BE2C (cell line): ENCODE results near the gene VDR.
"Not testable (repeated sequence)": the region's sequence is repeated elsewhere in the genome, so short reads cannot be mapped to it uniquely, and the experiment has no call there.

Experiments
- DNase-seq: peaks from one replicate; pipeline ENCODE4 v3.0.0-alpha.2; 2020
- H3K27me3 ChIP-seq: fragments of 250-450 bp; sonication (Bioruptor Pico); 2 replicates; pipeline ENCODE4 v1.5.1; 2020; ENCODE audit warnings: mild to moderate bottlenecking
- H3K36me3 ChIP-seq: fragments of 250-450 bp; sonication (Bioruptor Pico); 2 replicates; pipeline ENCODE4 v1.5.1; 2020; ENCODE audit warnings: mild to moderate bottlenecking
- H3K4me1 ChIP-seq: fragments of 250-450 bp; sonication (Bioruptor Pico); 2 replicates; pipeline ENCODE4 v1.5.1; 2020
- H3K4me3 ChIP-seq: 2 replicates; pipeline ENCODE4 v1.5.1; 2011; ENCODE audit warnings: low read depth, low read length
- H3K9me3 ChIP-seq: fragments of 250-450 bp; sonication (Bioruptor Pico); 2 replicates; pipeline ENCODE4 v1.5.1; 2020
- TF ChIP-seq, protein P1 (sequence below): IDR thresholded peaks from 2 replicates; pipeline ENCODE4 v1.5.1; 2012; ENCODE audit warnings: mild to moderate bottlenecking, low read depth, low read length

Gene VDR

DNA sequence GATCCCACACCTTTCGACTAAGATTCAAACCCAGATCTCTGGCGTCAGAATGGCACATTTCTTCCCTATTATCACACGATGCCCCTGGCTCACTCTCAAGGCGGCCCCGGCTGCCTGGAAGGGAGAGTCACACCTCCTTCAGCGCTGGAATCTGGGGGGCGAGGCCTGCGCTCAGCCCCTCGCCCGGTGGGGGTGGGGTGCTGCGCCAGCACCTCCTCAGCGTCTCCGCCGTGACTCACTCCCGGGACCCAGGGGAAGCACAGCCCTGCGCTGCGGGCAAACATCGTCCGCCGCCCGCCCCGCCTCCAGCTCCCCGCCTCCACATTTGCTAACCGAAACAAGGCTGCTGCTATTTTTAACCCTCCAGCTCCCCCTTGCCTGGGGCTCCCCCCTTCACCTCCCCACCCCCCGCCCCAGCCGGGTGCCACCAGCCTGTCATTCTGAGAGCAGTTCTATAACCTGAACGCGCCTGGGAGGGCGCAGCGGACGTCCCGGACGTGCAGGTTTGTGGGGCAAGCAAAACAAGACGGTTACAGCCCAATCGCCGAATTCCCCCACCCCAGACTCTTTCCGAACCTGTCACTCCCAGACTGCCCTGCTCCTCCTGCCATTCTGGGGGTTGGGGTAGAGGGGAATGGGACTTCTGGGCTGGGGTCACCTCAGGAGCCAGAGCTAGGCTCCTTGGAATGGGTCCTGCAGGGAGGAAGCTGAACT lies 91.8 kb downstream of the VDR start:
- H3K4me3 ChIP-seq = peak overlapping the region; percentile 51
- H3K27me3 ChIP-seq = no peaks in the 10 kb centered on the region
- H3K9me3 ChIP-seq = no peaks in the 10 kb centered on the region
- H3K36me3 ChIP-seq = no peaks in the 10 kb centered on the region
- DNase-seq = peak; percentile 70
- peaks cover 40% of the 10 kb centered on the region for H3K4me1 ChIP-seq
- TF ChIP-seq, protein P1, sequence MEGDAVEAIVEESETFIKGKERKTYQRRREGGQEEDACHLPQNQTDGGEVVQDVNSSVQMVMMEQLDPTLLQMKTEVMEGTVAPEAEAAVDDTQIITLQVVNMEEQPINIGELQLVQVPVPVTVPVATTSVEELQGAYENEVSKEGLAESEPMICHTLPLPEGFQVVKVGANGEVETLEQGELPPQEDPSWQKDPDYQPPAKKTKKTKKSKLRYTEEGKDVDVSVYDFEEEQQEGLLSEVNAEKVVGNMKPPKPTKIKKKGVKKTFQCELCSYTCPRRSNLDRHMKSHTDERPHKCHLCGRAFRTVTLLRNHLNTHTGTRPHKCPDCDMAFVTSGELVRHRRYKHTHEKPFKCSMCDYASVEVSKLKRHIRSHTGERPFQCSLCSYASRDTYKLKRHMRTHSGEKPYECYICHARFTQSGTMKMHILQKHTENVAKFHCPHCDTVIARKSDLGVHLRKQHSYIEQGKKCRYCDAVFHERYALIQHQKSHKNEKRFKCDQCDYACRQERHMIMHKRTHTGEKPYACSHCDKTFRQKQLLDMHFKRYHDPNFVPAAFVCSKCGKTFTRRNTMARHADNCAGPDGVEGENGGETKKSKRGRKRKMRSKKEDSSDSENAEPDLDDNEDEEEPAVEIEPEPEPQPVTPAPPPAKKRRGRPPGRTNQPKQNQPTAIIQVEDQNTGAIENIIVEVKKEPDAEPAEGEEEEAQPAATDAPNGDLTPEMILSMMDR = no peak

DNA sequence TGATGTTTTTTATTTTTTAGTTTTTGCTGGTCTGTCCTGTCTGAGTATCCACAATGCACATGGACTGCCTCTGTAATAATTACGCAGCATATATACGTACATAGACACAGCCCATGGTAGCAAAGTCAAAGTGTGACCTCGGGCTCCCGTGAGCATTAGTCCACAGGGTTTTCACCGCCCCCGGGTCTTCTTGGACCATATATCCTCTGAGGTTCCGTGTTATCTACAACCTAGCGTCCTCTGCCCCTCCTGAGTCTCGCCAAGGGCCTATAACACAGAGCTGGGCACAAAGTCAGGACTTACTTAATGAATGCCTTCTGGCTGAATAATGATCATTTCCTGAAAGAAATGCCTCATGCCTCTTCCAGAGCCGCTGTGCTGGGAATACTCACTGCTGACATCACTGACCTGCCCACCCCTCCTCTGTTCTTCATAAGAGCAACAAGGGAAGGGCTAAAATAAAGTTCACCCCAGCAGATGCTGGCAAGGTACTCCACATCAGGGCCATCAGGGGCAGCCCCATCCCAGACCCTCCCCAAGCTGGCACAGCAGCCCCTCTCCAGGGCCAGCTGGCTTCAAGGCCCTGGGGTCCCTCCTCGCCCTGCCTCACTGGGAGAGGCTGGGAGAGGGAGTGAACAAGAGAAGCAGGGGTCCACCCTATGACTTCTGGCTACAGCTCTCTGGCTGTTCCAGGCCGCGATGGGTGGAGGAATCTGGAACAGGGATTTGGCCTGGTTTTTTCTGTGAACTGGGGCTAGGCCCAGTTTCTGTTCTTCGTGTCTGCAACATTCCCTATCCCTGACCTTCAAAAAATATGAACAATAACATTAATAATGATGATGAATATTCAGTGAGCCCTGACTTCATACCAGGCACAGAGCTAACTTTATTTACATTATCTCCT lies 93.0 kb downstream of the VDR start:
- no peaks in the 10 kb centered on the region for H3K27me3 ChIP-seq
- TF ChIP-seq, protein P1 = no peak
- no peaks in the 10 kb centered on the region for H3K9me3 ChIP-seq
- H3K4me3 ChIP-seq = no peak overlapping the region; the same call in 1 of the 2 replicates
- no peaks in the 10 kb centered on the region for H3K36me3 ChIP-seq
- no peak for DNase-seq
- H3K4me1 ChIP-seq = peaks cover 37% of the 10 kb centered on the region

DNA sequence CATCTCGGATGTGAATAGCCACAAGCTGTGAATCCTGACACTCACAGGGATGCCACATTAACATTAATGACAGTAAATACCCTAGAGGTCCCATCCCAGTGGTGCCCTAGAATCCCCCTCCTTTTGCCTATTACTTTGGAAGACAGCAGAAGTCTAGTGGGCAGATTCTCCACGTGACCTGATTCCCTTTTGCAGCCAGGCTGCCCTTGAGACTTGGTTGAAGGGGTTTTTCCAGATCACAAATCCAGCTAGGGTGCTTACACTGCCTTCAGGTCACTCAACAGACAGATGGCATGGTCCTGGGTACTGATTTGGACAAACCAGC lies 93.8 kb downstream of the VDR start:
- no peak overlapping the region for H3K4me3 ChIP-seq
- H3K36me3 ChIP-seq = no peaks in the 10 kb centered on the region
- TF ChIP-seq, protein P1 = no peak
- no peak for DNase-seq
- H3K9me3 ChIP-seq = no peaks in the 10 kb centered on the region
- no peaks in the 10 kb centered on the region for H3K27me3 ChIP-seq
- peaks cover 33% of the 10 kb centered on the region for H3K4me1 ChIP-seq

DNA sequence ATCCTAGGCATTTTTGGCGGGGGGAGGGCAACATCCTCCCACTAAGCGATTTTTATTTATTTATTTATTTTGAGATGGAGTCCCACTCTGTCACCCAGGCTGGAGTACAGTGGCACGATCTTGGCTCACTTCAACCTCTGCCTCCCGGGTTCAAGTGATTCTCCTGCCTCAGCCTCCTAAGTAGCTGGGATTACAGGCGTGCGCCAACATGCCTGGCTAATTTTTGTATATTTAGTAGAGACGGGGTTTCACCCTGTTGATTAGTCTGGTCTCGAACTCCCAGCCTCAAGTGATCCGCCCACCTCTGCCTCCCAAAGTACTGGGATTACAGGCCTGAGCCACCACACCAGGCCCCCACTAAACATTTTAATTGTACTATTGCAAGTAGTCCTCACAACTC lies 95.3 kb downstream of the VDR start:
- H3K9me3 ChIP-seq, H3K4me3 ChIP-seq, H3K27me3 ChIP-seq, DNase-seq, H3K36me3 ChIP-seq: not testable (repeated sequence)
- peaks cover 33% of the 10 kb centered on the region for H3K4me1 ChIP-seq

DNA sequence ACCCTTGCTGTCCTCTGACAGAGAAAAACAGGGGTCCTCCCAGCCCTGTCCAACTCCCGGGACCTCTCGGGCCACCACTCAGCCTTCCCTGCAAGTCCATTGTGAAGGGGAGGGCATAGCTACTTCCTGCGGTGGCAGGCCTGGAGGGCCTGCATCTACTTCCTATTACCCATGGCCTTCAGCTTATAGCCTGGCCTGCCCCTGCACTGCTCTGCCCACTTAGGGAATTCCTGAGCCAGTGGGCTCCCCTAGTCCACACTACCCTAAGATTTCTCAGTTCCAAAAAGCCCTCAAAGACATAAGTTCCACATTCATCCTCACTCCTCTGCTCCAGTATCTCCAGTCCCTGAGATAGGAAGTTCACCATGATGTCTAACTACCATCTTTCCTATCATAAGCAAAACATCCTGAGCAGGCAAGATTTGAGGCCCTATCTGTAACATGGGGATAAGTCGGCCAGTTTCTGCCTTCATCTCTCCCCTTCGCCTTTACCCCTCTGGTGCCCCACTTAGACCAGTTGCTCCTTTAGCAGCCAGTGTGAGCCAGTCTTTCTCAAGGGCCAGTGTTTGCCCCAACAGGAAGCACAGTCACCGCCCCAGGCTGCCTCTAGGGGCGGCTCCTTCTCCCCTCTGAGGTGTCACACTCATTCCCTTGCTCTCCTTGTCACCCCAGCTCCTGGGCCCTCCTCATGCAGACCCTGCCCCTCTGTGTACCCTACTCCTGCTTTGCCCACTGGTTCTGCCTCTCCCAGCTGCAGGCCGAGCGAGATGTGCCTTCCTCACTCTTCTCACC lies 96.0 kb downstream of the VDR start:
- Histone ChIP-seq H3K27me3 (no peaks in the 10 kb centered on the region), H3K9me3 (no peaks in the 10 kb centered on the region), H3K4me3 (no peak overlapping the region), H3K36me3 (no peaks in the 10 kb centered on the region), H3K4me1 (peaks cover 33% of the 10 kb centered on the region)
- no peak for DNase-seq
- TF ChIP-seq, protein P1 = peak; percentile 16; the same call in 1 of the 2 replicates

DNA sequence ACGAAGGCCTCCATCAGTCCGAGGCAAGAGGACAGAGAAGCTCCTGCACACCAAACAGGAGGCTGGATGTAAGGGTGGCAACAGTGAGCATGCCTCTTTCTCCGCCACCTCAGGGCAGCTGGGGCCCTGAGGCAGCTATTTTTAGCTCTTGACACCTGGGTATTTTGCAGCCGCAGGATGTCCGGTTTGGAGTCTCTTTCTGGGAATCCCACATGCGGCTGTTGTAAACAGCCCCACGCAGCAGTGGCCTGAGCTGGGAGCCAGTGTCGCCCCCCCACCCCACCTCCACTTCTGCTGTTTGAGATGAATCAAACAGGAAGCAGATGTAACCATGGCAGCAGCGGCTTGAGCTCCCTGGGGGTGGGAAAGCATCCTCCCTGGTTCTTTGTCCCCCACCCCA lies 96.7 kb downstream of the VDR start:
- Histone ChIP-seq H3K36me3 (no peaks in the 10 kb centered on the region), H3K4me3 (no peak overlapping the region), H3K9me3 (no peaks in the 10 kb centered on the region), H3K4me1 (peaks cover 28% of the 10 kb centered on the region), H3K27me3 (no peaks in the 10 kb centered on the region)
- no peak for DNase-seq
- TF ChIP-seq, protein P1 = no peak
